Measurements from ENCODE around the gene KLHL21.

KLHL21 gene

GRCh38 chr1:6599141-6599975 lies 3.3 kb downstream of the KLHL21 start:
- no peak for DNase-seq (ENCODE audit: low read depth)

- DNase-seq (ENCODE audit: low read depth), result no peak
Observed at GRCh38 chr1:6597777-6598131, 4.9 kb downstream of the KLHL21 start.

- no peak for DNase-seq (ENCODE audit: low read depth)
Observed at GRCh38 chr1:6596886-6597776, 5.5 kb downstream of the KLHL21 start.

GRCh38 chr1:6596351-6596750 lies 6.3 kb downstream of the KLHL21 start:
- DNase-seq (ENCODE audit: low read depth), result no peak

- no peak for DNase-seq (ENCODE audit: low read depth)
Observed at GRCh38 chr1:6594977-6595740, 7.5 kb downstream of the KLHL21 start.

GRCh38 chr1:6593810-6594209 lies 8.9 kb downstream of the KLHL21 start:
- no peak for DNase-seq (ENCODE audit: low read depth)

- no peak for DNase-seq (ENCODE audit: low read depth)
Observed at GRCh38 chr1:6592865-6593593, 9.6 kb downstream of the KLHL21 start.

GRCh38 chr1:6592441-6592840 lies 10.2 kb downstream of the KLHL21 start:
- DNase-seq (ENCODE audit: low read depth), result no peak

GRCh38 chr1:6591644-6592043 lies 11.0 kb downstream of the KLHL21 start:
- no peak for DNase-seq (ENCODE audit: low read depth)

GRCh38 chr1:6591222-6591621 lies 11.4 kb downstream of the KLHL21 start:
- DNase-seq (ENCODE audit: low read depth), result no peak

- DNase-seq (ENCODE audit: low read depth), result no peak
Observed at GRCh38 chr1:6590046-6590445, 12.6 kb downstream of the KLHL21 start.

GRCh38 chr1:6588893-6589520 lies 13.7 kb downstream of the KLHL21 start:
- DNase-seq (ENCODE audit: low read depth), result no peak

GRCh38 chr1:6588128-6588892 lies 14.4 kb downstream of the KLHL21 start:
- DNase-seq (ENCODE audit: low read depth), result no peak

- DNase-seq (ENCODE audit: low read depth), result no peak
Observed at GRCh38 chr1:6587261-6588005, 15.2 kb downstream of the KLHL21 start.

- DNase-seq (ENCODE audit: low read depth), result no peak
Observed at GRCh38 chr1:6586404-6586816, 16.3 kb downstream of the KLHL21 start.

- DNase-seq (ENCODE audit: low read depth), result no peak
Observed at GRCh38 chr1:6585841-6586240, 16.8 kb downstream of the KLHL21 start.

GRCh38 chr1:6585081-6585722 lies 17.5 kb downstream of the KLHL21 start:
- DNase-seq (ENCODE audit: low read depth), result no peak

- DNase-seq (ENCODE audit: low read depth), result no peak
Observed at GRCh38 chr1:6584126-6585080, 18.3 kb downstream of the KLHL21 start.

Measured in GM04504 (cell line).